Fibroblast of skin of back (primary cell): ENCODE data around the gene SBF1.
"Not testable (repeated sequence)": the region's sequence is repeated elsewhere in the genome, so short reads cannot be mapped to it uniquely, and the experiment has no call there.

ENCODE experiments used
- DNase-seq: peaks from one replicate; pipeline ENCODE4 v3.0.0-alpha.2; 2013

SBF1 gene

DNA sequence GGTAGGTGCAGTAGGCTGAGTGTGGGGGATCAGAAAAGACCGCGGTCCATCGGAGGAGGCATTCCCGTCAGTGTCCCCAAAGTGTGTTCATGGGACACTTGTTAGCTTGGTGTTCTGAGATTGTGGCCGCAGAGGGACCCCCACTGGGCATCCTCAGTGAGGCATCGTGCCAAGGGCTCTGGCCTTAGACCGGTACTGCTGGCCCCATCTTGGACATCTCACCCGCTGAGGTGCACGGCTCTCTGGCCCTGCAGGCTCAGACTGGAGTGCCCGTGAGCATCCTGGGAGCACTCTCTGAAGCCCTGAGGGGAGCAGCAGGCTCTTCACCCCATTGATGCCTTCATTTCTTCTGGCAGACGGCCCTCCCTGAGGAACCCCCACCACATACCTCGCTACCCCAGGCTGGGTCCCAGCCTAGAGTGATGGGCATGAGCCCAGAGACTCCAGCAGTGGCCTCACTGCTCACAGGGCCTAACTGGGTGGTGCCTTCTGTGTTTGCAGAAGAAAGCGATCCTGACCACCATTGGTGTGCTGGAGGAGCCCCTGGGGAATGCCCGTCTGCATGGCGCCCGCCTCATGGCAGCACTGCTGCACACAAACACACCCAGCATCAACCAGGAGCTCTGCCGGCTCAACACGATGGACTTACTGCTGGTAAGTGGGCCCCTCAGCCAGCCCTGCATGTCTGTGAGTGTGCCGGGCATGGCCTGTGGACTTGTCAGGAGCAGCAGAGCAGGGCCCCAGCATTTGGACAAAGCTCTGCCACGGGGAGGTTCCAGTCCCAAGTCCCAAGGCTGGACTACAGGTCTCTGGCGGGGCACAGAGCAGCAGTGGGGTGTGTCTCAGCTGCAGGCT lies 51.6 kb downstream of the SBF1 start:
- DNase-seq = no peak

DNA sequence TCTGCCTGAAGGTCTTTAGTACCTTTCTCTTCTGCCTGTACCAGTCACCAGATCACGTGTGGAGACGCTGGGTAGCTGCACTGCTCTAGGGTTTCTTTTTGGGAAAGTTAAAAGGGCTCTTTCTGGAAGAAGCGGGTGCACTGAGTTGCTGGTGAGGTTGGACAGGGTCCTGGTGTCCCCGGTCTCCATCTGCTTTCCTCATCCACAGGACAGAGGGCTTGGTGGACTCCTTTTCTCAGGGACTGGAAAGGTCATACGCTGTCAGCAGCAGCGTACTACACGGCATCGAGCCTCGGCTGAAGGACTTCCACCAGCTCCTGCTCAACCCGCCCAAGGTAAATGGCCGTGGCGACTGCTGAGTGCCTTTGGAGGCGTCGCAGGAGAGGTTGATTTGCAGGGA lies 52.8 kb downstream of the SBF1 start:
- no peak for DNase-seq

DNA sequence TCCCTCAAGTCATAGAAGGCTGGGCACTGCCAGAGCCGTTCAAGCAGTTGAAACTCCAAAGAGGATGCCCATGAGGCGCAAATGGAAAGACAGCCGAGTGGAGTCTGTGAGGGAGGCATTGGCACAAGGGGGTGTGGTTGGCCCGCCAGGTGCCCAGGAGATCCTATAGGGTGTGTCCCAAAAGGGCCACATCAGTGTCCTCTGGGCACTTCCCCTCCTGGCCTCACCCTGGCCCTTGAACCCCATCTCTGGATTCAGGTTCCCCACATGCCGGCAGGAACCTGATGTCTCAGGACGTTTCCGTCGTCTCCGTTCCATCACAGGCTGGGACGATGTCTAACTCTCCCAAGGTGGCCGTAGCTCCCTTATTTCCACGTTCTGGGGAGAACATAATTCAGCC lies 54.3 kb downstream of the SBF1 start:
- DNase-seq = no peak

DNA sequence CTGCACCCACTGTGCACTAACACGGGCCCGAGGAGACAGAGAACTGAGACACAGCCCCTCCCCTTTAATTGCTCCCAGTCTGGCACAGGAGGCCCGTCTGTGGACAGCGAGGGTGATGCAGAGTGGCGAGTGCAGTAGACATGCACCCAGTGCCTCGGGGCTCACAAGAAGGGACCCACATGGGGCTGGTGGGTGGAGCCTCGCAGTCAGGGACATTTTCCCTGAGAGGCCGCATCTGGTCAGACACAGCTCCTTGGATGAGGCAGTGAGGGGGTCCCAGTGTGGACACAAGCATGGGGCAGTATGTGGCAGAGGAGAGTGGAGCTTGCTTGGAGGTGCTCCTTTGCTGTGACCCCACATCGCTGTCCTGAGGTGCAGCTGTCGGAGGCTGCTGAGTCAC lies 54.8 kb downstream of the SBF1 start:
- no peak for DNase-seq

DNA sequence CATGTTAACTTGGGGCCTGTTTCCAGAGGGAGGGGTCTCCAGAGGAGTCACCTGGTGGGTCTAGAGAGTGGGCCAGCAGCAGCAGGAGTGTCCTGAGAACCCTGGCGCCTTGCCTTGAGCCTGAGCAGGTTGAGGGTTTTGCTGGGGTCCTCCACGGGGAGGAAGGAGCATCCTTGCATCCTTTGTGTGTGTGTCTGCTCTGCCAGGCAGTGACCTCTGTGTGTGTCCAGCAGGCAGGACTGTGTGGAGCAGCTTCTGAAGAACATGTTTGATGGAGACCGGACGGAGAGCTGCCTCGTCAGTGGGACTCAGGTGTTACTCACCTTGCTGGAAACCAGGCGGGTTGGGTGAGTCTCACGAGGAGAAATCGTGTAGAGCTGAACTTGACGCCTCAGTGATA lies 55.7 kb downstream of the SBF1 start:
- DNase-seq = no peak

DNA sequence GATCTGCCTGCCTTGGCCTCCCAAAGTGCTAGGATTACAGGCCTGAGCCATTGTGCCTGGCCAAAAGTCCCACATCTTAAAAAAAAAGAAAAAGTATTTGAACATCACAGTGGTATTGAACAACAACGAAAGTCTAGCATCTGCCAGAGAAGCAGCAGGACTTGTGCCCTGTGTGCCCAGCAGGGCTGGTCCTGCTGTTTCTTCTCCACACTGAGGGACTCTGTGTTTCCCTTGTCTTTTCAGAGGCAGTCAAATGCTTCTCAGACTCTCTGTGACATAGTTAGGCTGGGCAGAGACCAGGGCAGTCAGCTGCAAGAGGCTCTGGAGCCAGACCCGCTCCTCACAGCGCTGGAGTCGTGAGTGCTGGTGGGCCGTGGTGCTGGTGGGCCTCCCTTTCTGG lies 56.2 kb downstream of the SBF1 start:
- DNase-seq = no peak

DNA sequence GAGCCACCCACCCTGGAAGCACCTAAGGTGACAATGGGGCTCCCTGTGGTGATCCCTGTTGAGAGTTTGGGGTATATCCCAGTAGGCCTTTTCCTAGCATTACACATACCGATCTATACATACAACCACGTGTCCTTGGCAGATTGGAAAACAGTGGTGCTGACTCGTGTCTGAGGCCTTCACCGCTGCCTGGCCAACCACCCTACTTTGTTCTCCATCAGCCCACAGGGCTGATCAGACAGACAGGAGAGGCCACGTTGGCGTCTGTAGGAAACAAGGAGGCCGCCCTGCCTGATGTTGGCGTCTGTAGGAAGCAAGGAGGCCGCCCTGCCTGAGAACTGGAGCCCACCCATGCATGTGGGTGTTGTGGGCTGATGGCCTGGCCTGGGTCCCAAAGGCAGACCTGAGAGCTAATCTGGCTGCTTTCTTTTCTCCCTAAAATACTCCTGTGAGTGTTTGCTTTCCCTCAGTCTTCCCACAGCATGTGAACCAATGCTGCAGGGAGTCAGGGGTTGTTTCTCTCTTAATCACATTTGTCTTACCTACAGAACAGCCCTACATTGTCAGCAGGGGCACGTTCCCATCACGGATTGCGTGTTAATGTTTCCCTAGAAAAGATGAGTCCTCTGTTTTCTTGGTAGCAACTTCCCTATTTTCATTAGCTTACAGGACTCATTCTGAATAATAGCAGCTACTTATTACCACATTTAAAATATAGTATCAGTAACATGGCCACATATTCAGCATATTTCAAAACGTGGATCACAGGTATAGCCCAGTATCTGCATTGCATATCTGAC lies 57.2 kb downstream of the SBF1 start:
- DNase-seq = peak; percentile 40

DNA sequence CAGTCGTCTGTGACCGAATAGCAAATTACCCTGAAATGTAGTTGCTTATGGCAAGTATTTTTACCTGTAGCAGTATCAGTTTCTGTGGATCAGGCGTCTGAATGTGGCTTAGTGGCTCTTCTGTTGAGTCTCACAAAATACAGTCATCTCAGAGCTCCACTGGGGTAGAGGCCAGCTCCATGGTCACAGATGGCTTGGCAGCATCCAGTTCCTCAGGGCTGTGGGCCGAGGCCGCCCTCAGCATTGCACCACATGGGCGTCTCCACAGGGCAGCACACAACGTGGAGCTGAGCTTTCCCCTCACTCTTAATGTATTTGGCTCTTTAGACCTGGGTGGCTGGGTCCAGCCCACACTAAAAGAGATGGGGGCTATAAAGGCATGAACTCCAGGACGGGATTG lies 57.8 kb downstream of the SBF1 start:
- no peak for DNase-seq

DNA sequence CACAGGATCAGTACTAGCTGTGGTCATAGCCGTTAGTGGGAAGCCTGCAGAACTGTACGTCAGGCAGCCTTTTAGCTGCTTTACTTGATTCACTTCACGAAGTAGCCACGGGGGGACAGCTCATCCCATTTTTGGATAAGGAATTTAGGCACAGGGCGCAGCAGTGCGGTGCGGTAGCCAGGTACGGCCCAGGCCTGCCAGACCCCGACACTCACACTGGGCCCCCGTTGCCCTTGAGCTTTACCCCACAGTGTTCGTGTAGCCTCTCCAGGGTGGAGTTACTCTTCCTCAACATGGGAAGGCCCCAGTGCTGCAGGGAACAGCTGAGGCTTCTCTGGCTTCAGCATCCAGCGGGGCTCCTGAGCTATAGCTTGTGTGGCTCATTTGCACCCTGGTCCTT lies 59.4 kb downstream of the SBF1 start:
- no peak for DNase-seq

DNA sequence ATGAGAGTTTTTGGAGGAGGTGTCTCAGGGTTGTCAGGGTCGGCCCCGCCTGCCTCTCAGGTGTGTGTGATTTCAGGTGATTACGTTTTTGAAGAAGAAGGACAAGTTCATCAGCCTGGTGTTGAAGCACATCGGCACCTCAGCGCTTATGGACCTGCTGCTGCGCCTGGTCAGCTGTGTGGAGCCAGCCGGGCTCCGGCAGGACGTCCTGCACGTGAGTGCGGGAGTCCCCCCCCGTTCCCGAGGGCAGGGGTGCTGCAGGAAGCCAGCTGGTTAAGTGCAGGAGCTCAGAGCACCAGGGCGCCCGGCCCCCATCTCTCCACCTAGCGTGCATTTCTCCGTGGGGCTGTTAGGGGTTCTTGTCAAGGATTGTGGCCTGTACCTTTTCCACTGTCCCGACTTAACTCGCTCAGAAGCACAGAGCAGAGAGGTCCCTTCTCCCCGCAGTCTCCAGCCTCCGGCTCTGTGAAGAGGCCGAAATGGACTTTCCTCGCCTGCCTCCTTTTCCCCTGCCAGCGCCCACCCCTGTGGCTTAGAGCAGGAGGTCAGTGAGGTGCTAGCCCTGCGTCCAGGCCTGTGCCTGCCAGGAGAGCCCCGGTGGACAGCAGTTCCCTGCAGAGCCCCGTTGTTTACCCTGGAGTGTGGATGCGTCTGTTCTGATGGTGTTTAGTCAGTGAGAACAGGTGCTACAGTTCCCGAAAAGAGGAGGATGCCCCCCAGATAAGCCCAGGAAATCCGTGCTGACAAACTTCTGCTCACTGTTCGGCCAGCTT lies 60.2 kb downstream of the SBF1 start:
- no peak for DNase-seq

DNA sequence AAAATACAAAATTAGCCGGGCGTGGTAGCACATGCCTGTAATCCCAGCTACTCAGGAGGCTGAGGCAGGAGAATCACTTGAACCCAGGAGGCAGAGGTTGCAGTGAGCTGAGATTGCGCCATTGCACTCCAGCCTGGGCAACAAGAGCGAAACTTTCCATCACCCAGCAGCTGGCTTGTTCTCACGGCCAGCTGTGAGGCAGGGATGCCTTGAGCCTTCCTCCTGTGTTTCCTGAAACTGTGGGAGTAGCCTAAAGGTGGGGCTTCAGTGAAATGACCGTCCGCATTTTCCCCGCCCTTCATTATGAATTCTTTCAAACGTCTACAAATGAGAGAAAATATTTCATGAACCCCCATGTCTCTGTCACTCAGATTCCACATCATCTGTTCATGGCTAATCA lies 65.9 kb downstream of the SBF1 start:
- DNase-seq = not testable (repeated sequence)

DNA sequence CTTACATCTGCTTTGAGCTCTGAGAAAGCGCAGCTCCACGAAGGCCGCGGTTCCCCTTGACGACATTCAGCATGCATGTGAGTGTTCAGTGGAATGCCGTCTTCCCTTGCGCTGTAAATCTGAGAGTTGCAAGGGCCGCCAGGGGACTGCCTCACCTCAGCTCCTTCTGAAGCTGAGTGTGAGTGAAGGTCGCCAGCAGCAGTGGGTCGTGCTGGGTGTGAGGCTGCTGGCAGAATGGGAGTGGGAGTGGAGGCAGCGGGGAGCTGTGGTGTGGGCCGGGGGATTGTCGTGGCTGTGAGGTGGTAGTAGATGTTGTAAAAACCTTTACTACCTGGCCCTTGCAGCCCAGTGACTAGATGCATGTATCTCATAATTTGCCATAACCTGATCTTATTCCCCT lies 66.5 kb downstream of the SBF1 start:
- DNase-seq = no peak

DNA sequence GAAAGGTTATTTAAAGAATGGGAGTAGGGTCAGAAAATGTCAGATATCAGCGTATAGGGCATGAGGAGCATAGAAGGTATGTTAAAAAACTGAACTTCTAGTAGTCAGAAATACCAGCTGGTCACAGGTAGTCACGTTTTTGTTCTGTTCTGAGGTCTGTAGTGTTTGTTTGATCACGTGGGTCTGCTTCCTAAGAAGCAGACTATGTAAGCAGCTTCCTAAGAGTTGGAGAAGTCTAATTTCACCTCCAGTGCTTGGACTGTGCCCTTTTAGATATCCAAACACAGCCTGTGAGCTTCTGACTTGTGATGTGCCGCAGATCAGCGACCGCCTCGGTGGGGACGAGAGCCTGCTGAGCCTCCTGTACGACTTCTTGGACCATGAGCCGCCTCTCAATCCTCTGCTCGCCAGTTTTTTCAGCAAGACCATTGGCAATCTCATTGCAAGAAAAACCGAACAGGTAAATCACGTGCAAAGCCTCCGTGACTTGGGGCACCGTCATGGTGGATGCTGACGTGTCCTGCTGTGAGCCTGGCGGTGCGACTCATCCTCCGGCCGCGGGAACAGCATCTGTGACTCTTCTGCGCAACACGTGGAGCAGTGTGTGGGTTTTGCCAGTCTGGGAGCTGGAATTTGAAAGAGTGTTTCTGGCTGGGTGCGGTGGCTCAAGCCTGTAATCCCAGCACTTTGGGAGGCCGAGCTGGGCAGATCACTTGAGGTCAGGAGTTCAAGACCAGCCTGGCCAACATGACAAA lies 68.2 kb downstream of the SBF1 start:
- DNase-seq = no peak

DNA sequence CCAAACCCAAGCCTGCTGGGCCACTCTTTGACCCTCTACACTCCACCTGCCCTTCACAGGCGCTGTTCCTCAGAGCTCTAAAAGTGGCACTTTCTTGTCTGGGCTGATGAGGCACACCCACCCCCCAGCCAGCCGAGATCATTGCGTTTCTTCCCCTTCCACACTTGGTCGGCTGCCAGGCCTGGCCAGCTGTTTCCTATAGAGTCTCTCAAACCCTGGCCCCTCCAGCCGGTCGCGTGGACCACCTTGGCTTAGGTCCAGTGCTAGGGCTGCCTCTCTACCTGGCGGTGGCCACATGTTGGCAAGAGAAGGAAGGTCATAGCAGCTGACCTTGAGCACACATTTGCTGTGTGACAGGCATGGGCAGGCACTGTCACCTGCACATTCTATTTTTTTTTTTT lies 71.1 kb downstream of the SBF1 start:
- no peak for DNase-seq

DNA sequence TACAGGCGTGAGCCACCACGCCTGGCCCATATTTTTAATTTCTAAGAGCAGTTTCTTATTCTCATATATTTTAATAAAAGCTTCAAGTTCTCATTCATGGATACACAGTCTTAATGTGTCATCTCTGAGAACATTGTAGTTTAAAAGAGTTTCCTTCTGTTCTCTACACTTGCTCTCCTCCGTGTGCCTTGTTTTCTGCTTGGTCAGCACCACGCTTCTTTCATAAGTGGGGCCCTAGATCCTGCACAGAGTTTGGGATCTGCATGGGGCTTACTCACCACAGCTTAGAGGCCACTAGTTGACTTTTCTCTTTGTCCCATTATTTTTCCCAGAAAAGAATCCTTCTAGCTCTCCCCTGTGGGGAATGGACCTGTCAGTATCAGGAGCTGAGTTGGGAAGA lies 72.9 kb downstream of the SBF1 start:
- no peak for DNase-seq

DNA sequence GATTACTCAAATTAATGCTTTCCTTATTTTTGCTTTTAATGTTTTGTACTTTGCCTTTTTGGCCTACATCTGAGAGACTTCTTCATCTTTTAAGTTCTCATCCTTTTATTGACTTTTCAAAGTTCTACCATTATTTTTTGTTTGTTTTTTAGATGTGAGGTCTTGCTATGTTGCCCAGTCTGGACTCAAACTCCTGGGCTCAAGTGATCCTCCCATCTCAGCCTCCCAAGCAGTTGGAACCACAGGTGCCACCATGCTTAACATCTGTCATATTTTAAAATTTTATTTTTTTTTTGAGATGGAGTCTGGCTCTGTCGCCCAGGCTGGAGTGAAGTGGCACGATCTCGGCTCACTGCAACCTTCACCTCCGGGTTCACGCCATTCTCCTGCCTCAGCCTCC lies 73.9 kb downstream of the SBF1 start:
- DNase-seq = no peak

DNA sequence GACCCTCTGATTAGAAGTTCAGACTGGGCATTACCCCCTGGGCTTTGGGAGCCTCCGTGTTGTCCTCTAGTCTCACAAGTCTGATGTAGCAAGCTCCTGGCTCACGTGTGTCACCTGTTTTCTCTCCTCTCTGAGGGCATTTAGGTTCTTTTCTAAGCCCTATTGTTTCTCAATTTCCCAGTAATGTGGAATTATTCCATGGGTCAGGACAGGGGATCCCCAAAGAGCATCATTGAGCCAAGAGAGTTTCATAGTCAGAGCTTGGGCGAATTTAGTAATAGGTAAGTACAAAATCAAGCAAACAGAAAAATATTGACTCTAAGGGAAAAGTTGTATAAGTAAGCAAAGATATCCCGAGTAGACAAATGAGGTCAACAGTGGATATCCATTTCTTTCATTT lies 74.4 kb downstream of the SBF1 start:
- DNase-seq = no peak

DNA sequence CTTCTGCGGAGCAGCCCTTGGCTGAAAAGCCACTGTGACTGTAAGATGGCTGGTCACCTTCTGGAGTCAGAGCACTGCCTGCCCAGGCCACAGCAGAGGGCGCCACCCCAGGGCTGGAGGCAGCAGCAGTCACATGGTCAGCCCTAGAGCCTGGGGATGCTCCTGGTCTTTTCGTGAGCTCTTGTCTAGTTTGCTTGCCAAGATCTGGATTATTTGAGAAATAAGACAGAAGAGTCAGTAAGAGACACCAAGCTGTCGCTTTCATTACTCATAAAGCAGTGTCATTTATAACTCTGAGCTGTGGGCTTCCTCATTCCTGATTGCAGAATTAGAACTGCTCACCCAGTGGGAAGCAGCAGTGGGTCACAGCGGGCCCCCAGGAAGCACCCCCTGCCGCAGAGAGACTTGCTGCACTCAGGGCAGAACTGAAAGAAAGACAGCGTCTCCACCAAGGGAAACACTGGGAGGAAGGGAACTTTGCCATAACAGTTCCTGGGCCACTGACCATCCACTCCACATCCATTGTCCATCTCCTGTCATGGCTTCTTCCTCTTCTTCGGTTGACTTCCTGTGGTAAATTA lies 75.0 kb downstream of the SBF1 start:
- DNase-seq = peak; percentile 28

DNA sequence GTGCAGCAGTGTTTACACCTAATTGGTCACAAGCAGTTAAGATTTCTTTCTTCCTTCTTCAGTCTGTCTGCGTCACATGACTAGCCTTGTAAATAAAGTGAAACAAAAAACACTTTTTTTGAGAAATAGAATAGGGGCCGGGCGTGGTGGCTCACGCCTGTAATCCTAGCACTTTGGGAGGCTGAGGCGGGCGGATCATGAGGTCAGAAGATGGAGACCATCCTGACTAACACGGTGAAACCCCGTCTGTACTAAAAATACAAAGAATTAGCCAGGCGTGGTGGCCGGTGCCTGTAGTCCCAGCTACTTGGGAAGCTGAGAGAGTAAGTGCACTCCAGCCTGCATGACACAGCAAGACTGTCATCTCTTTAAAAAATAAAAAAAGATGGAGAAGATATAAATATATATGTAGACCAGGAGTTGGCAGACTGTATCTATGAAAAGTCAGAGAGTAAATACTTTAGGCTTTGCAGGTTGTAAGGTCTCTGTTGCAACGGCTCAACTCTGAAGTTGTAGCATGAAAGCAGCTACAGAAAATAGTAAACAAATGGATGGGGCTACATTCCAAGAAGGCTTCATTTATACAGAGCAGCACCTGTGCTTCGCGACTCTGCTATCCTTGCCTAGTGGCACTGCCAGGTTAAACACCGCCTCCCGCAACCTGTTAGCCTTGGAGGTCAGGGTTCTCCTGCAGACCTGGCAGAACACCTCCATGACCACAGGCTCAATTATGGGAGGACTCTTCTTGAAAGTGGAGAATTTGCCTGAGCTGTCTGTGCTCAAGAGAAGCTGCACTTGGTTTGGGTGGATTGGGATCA lies 75.8 kb downstream of the SBF1 start:
- DNase-seq = no peak

DNA sequence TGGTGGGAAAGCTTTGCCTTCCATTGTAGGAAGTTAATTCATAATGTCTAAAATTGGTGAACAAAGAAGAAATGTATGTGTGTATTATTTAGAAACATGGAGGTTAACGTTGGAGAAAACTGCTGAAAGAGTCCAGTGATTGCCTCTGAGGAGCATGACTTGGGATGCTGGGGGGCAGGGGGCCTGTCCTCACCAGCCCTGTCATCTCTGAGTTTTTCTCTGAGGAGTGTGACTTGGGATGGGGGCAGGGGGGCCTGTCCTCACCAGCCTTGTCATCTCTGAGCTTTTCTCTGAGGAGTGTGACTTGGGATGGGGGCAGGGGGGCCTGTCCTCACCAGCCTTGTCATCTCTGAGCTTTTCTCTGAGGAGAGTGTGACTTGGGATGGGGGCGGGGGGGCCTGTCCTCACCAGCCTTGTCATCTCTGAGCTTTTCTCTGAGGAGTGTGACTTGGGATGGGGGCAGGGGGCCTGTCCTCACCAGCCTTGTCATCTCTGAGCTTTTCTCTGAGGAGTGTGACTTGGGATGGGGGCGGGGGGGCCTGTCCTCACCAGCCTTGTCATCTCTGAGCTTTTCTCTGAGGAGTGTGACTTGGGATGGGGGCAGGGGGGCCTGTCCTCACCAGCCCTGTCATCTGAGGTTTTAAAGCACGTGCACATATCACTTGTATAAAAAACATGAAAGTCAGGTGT lies 77.3 kb downstream of the SBF1 start:
- DNase-seq = not testable (repeated sequence)
